ENCODE measurements around the gene TTC39B. TPM values are rescaled to one million over a fixed set of nuclear protein-coding genes. Genes with fewer than 3 reads are reported as not detected.

Gene TTC39B
- total and polyA plus RNA-seq, 2 of the 8 experiments (the other 6 are each of a cell fraction or from before 2014, with no cell fraction given), result 1.6 to 10.9 TPM

DNA sequence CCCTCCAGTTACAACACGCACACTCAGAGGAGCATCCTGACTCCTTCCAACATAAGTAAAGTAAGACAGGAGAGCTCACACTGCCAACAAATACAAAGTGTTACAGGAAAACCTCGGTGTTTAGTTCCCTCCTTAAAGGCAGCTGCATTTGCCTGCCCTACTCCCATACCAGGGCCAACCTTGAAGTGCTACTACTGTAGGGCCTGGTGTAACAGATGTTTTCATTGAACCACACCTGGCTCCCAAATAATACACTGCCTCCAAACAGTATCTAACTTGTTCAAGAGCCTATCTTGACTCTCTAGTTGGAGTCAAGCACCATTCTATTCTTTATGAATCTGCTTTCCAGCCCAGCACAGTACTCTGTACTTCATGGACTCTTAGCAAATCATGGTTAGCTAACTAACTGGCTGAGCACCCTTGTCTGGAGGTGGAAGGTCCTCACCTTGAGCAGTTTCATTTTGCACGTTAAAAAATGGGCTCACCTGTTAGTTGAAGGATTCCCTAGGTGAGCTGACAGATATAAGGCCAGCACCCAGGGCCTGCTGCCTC, 34.6 kb downstream of the TTC39B start:
- peaks cover 0 to 5% (median 4%) of the 10 kb centered on the region in 4 experiments; a peak in 5 of 7 replicates for H3K4me1 ChIP-seq (replicated peaks in 1 of 4; ENCODE audit: control insufficient read depth in 3 of 4, insufficient read depth in 4 of 4, low read length in 3 of 4)
- no peak overlapping the region for H2AK5ac ChIP-seq (ENCODE audit: low read depth, low read length)
- no peaks in the 10 kb centered on the region for H3K27me3 ChIP-seq (replicated peaks in 1 of 4; ENCODE audit: control insufficient read depth in 3 of 4, extremely low read depth in 1 of 4, insufficient read depth in 3 of 4, low read length in 3 of 4)
- no peak overlapping the region for H3K4ac ChIP-seq (replicated peaks; ENCODE audit: insufficient read length, low read depth, low read length)
- no peak overlapping the region for H3K27ac ChIP-seq (ENCODE audit: low read depth, low read length)
- no peak overlapping the region for H3K9ac ChIP-seq (replicated peaks in 1 of 4; ENCODE audit: extremely low read depth in 1 of 4, low read depth in 3 of 4, low read length in 3 of 4)
- no peak overlapping the region for H3K4me2 ChIP-seq (ENCODE audit: insufficient read depth in 1 of 2, low read depth in 2 of 2, low read length in 2 of 2)
- FAIRE-seq (peak; percentile 32), DNase-seq (ENCODE audit: low read depth in 1 of 2, low spot score in 2 of 2) (no peak)
- no peak overlapping the region for H2BK15ac ChIP-seq (ENCODE audit: low read length)
- CTCF ChIA-PET (ENCODE audit: partially characterized antibody), result interaction anchor here (1.1 to 1.5 kb wide), 4 partner anchors 9 to 169 kb away, joined by 3 to 5 read pairs (median 4); no protein-coding TSS in a partner anchor
- no peaks in the 10 kb centered on the region for H3K23me2 ChIP-seq (ENCODE audit: low read depth, low read length)
- no peak overlapping the region for H2BK120ac ChIP-seq (replicated peaks; ENCODE audit: low read depth, low read length)
- H3K18ac ChIP-seq (ENCODE audit: extremely low read depth, low read length), result no peak overlapping the region
- H2BK5ac ChIP-seq (ENCODE audit: low read depth, low read length), result no peak overlapping the region
- TF ChIP-seq HDAC2 (IDR thresholded peaks at IDR 0.05; ENCODE audit: borderline replicate concordance in 1 of 2, low read depth in 2 of 2, low read length in 2 of 2) (no peak), POLR2A (IDR thresholded peaks at IDR 0.05; ENCODE audit: control extremely low read depth in 1 of 2, low read depth in 2 of 2, low read length in 2 of 2) (no peak), RAD21 (IDR thresholded peaks at IDR 0.05 in 1 of 2, conservative IDR thresholded peaks at IDR 0.05 in 1 of 2; ENCODE audit: low read depth in 2 of 2, low read length in 2 of 2) (no peak), CBX8 (IDR thresholded peaks at IDR 0.05; ENCODE audit: borderline replicate concordance, low read depth, low read length) (no peak), SP4 (IDR thresholded peaks at IDR 0.05; ENCODE audit: low read length) (no peak)
- 0 out of 4 replicates have a peak, but pooled peaks cover 0 to 3% of the 10 kb centered on the region in 2 experiments for H3K9me3 ChIP-seq (ENCODE audit: insufficient read depth in 2 of 2, low read depth in 1 of 2, low read length in 1 of 2)
- H4K5ac ChIP-seq (ENCODE audit: insufficient read length, low read depth, low read length), result no peak overlapping the region
- POLR2A ChIA-PET (ENCODE audit: partially characterized antibody), result interaction anchor here (0.7 to 1.5 kb wide), 2 partner anchors 8 to 16 kb away, joined by 3 read pairs; no protein-coding TSS in a partner anchor
- no peak overlapping the region for H4K8ac ChIP-seq (ENCODE audit: extremely low read depth, insufficient read depth, low read length)
- H3K23ac ChIP-seq (ENCODE audit: insufficient read length), result no peak overlapping the region
- H3K56ac ChIP-seq (replicated peaks; ENCODE audit: insufficient read length, low read depth, low read length), result no peak overlapping the region
- H3K79me1 ChIP-seq (ENCODE audit: low read depth, low read length), result no peaks in the 10 kb centered on the region
- no peak overlapping the region for H2AFZ ChIP-seq (ENCODE audit: low read length)
- 83% methylated on average over 3 of the region's 3 CpGs; no CpG with 5 or more reads in 1 of the 2 experiments for WGBS, 2 experiments (ENCODE audit: extremely low coverage in 1 of 2, insufficient coverage in 1 of 2, insufficient read length in 1 of 2, insufficient replicate concordance in 2 of 2, low coverage in 1 of 2, low lambda C conversion rate in 2 of 2, missing lambda C conversion rate in 1 of 2)
- H2BK20ac ChIP-seq (ENCODE audit: low read length), result no peak overlapping the region
- no peaks in the 10 kb centered on the region for H3K36me3 ChIP-seq (ENCODE audit: control insufficient read depth in 2 of 4, insufficient read depth in 4 of 4, low read length in 3 of 4)
- H4K20me1 ChIP-seq (replicated peaks in 1 of 2; ENCODE audit: control insufficient read depth in 1 of 2, insufficient read depth in 2 of 2, low read length in 2 of 2), result peaks cover 0 to 2% of the 10 kb centered on the region in 2 experiments
- no peak overlapping the region for H2BK12ac ChIP-seq (ENCODE audit: low read depth, low read length)
- H3K79me2 ChIP-seq (ENCODE audit: control insufficient read depth in 1 of 2, insufficient read depth in 2 of 2, low read length in 2 of 2), result no peaks in the 10 kb centered on the region
- H3K4me3 ChIP-seq (ENCODE audit: extremely low read depth in 1 of 4, insufficient read depth in 2 of 4, low read depth in 3 of 4, low read length in 4 of 4), result no peak overlapping the region
- no peak overlapping the region for H4K91ac ChIP-seq (replicated peaks; ENCODE audit: insufficient read length, low read length)
- H3K14ac ChIP-seq (ENCODE audit: insufficient read length), result no peak overlapping the region

Data from H1 (cell line).